Measurements from ENCODE around the gene DCC. TPM values are rescaled to one million over a fixed set of nuclear protein-coding genes. Genes with fewer than 3 reads are reported as not detected.

Gene DCC
- total RNA-seq, 6 experiments from 2014 or later: not detected

- peaks cover 26% of the 10 kb centered on the region for H3K9me3 Mint-ChIP-seq
- H3K4me1 Mint-ChIP-seq (ENCODE audit: low read depth): no peaks in the 10 kb centered on the region
- H3K27me3 Mint-ChIP-seq (ENCODE audit: insufficient read depth): no peaks in the 10 kb centered on the region
- H3K36me3 Mint-ChIP-seq (ENCODE audit: low read depth): no peaks in the 10 kb centered on the region
- no peak for DNase-seq
- H3K27ac Mint-ChIP-seq: no peak overlapping the region
- H3K4me3 Mint-ChIP-seq: no peak overlapping the region
- no peak for TF ChIP-seq CTCF (IDR thresholded peaks at IDR 0.05)
Observed at GRCh38 chr18:53070788-53071187, 730.8 kb downstream of the DCC start.

- Mint-ChIP-seq H3K4me1 (ENCODE audit: low read depth) (no peaks in the 10 kb centered on the region), H3K27ac (no peak overlapping the region), H3K27me3 (ENCODE audit: insufficient read depth) (no peaks in the 10 kb centered on the region), H3K9me3 (peaks cover 42% of the 10 kb centered on the region), H3K36me3 (ENCODE audit: low read depth) (no peaks in the 10 kb centered on the region), H3K4me3 (no peak overlapping the region)
- no peak for TF ChIP-seq CTCF (IDR thresholded peaks at IDR 0.05)
- DNase-seq: no peak
Observed at GRCh38 chr18:53080687-53081086, 740.7 kb downstream of the DCC start.

GRCh38 chr18:53093636-53094035 lies 753.6 kb downstream of the DCC start:
- no peak for DNase-seq
- H3K4me1 Mint-ChIP-seq (ENCODE audit: low read depth): no peaks in the 10 kb centered on the region

GRCh38 chr18:53101536-53102105 lies 761.6 kb downstream of the DCC start:
- Mint-ChIP-seq H3K4me1 (ENCODE audit: low read depth) (no peaks in the 10 kb centered on the region), H3K27me3 (ENCODE audit: insufficient read depth) (no peaks in the 10 kb centered on the region), H3K36me3 (ENCODE audit: low read depth) (peaks cover 7% of the 10 kb centered on the region; the same call in 1 of the 2 replicates), H3K4me3 (no peak overlapping the region), H3K9me3 (peaks cover 60% of the 10 kb centered on the region), H3K27ac (no peak overlapping the region)
- DNase-seq: no peak
- TF ChIP-seq CTCF (IDR thresholded peaks at IDR 0.05): no peak

More at GRCh38 chr18:53093636-53094035, 753.6 kb downstream of the DCC start:
- no peak overlapping the region for H3K4me3 Mint-ChIP-seq
- no peak overlapping the region for H3K27ac Mint-ChIP-seq
- peaks cover 31% of the 10 kb centered on the region for H3K9me3 Mint-ChIP-seq
- H3K36me3 Mint-ChIP-seq (ENCODE audit: low read depth): no peaks in the 10 kb centered on the region
- no peak for TF ChIP-seq CTCF (IDR thresholded peaks at IDR 0.05)
- H3K27me3 Mint-ChIP-seq (ENCODE audit: insufficient read depth): no peaks in the 10 kb centered on the region

GRCh38 chr18:53114441-53114840 lies 774.4 kb downstream of the DCC start:
- Mint-ChIP-seq H3K4me1 (ENCODE audit: low read depth) (no peaks in the 10 kb centered on the region), H3K36me3 (ENCODE audit: low read depth) (no peaks in the 10 kb centered on the region)
- no peak for TF ChIP-seq CTCF (IDR thresholded peaks at IDR 0.05)

More at GRCh38 chr18:53114441-53114840, 774.4 kb downstream of the DCC start:
- Mint-ChIP-seq H3K4me3 (no peak overlapping the region), H3K27ac (no peak overlapping the region), H3K27me3 (ENCODE audit: insufficient read depth) (no peaks in the 10 kb centered on the region), H3K9me3 (peaks cover 37% of the 10 kb centered on the region)
- no peak for DNase-seq

Measured in HFFc6 (cell line).